ENCODE measurements around the gene TARP.
A peak's percentile ranks its signal among the peaks of the same experiment; 100 is the strongest.

TARP gene

DNA sequence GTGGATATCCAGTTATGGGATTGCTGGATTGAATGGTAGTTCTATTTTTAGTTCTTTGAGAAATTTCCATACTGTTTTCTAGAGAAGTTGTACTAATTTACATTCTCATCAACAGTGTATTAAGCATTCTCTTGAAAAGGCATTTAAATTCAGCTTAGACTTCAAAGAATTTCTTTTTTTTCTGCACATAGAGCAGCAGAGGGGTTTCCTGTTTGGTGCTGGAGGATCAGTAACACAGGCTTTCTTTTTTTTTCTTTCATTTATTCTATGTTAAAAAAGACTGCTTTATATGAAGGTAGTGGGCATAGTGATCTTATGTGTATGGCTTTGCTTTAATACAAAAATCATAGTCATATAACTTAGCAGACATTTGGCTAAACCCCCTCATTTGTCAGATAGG, 47.6 kb upstream of the TARP start:
- Histone ChIP-seq H3K9me3 (no peaks in the 10 kb centered on the region), H3K36me3 (no peaks in the 10 kb centered on the region), H3K4me1 (no peaks in the 10 kb centered on the region), H3K27me3 (no peaks in the 10 kb centered on the region), H3K4me3 (replicated peaks in 1 of 3) (no peak overlapping the region), H3K27ac (no peak overlapping the region)
- DNase-seq: no peak
- TF ChIP-seq POLR2A (IDR thresholded peaks at IDR 0.05) (no peak), CTCF (IDR thresholded peaks at IDR 0.05) (no peak)
- intact Hi-C loops (cut with DNase I): no loop called here

- 49 to 51% methylated on average over 2 of the region's 2 CpGs for WGBS, 2 donors
- Histone ChIP-seq H3K9me3 (no peaks in the 10 kb centered on the region), H3K27ac (no peak overlapping the region), H3K36me3 (no peaks in the 10 kb centered on the region), H3K27me3 (no peaks in the 10 kb centered on the region), H3K4me3 (replicated peaks in 1 of 3) (no peak overlapping the region), H3K4me1 (no peaks in the 10 kb centered on the region)
- TF ChIP-seq POLR2A (IDR thresholded peaks at IDR 0.05) (no peak), CTCF (IDR thresholded peaks at IDR 0.05) (no peak)
- DNase-seq: no peak
- intact Hi-C loops (cut with DNase I): loop anchor here (10.0 kb wide), 1 partner anchor 105 kb away; no protein-coding TSS in a partner anchor
Measured at GRCh38 chr7:38319873-38320272, 46.4 kb upstream of the TARP start.

GRCh38 chr7:38318803-38319416, 45.5 kb upstream of the TARP start:
- TF ChIP-seq CTCF (IDR thresholded peaks at IDR 0.05): peak in 5 of 6 experiments; percentile 25 to 89 (median 65)
- TF ChIP-seq POLR2A (IDR thresholded peaks at IDR 0.05): no peak
- peak; percentile 47 to 54 for DNase-seq
- no peaks in the 10 kb centered on the region for H3K4me1 ChIP-seq
- H3K36me3 ChIP-seq: no peaks in the 10 kb centered on the region
- H3K4me3 ChIP-seq (replicated peaks in 1 of 3): no peak overlapping the region
- H3K9me3 ChIP-seq: no peaks in the 10 kb centered on the region
- WGBS, 2 donors: 9 to 10% methylated on average over 4 of the region's 4 CpGs
- intact Hi-C loops (cut with DNase I): loop anchor here (10.0 kb wide), 1 partner anchor 104 kb away; no protein-coding TSS in a partner anchor
- no peak overlapping the region for H3K27ac ChIP-seq
- H3K27me3 ChIP-seq: no peaks in the 10 kb centered on the region

GRCh38 chr7:38318241-38318640, 44.8 kb upstream of the TARP start:
- H3K9me3 ChIP-seq: no peaks in the 10 kb centered on the region
- no peak overlapping the region for H3K4me3 ChIP-seq (replicated peaks in 1 of 3)
- H3K4me1 ChIP-seq: no peaks in the 10 kb centered on the region
- TF ChIP-seq POLR2A (IDR thresholded peaks at IDR 0.05) (no peak), CTCF (IDR thresholded peaks at IDR 0.05) (no peak)
- H3K27me3 ChIP-seq: no peaks in the 10 kb centered on the region
- DNase-seq: no peak
- intact Hi-C loops (cut with DNase I): loop anchor here (10.0 kb wide), 1 partner anchor 103 kb away; no protein-coding TSS in a partner anchor
- 80 to 87% methylated on average over 9 of the region's 9 CpGs for WGBS, 2 donors
- no peaks in the 10 kb centered on the region for H3K36me3 ChIP-seq
- no peak overlapping the region for H3K27ac ChIP-seq

DNA sequence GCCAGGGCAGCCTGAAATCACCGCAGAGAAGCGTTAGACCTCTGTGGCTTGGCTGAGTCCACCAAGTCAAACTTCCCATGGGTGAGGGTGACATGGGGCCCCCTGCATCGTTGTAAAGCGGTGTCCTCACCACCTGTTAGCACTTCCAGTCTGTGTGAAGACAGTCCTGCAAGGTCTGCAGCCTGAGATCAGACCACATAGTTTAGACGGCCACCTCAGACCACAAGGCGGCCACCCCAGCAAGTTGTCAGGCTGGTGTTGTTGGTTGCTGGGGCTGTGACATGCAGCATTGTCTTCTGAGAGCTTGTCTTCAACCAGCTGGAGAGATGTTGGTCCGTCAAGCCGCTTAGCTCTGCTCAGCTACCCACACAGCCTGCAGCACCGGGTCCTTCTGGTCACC, 44.1 kb upstream of the TARP start:
- WGBS, 2 donors: 87 to 94% methylated on average over 7 to 9 of the region's 9 CpGs

More for the DNA sequence above, 44.1 kb upstream of the TARP start:
- Histone ChIP-seq H3K27ac (no peak overlapping the region), H3K36me3 (no peaks in the 10 kb centered on the region), H3K4me3 (replicated peaks in 1 of 3) (no peak overlapping the region), H3K9me3 (no peaks in the 10 kb centered on the region), H3K27me3 (no peaks in the 10 kb centered on the region), H3K4me1 (no peaks in the 10 kb centered on the region)
- intact Hi-C loops (cut with DNase I): loop anchor here (10.0 kb wide), 1 partner anchor 103 kb away; no protein-coding TSS in a partner anchor
- no peak for DNase-seq
- no peak for TF ChIP-seq CTCF (IDR thresholded peaks at IDR 0.05)
- no peak for TF ChIP-seq POLR2A (IDR thresholded peaks at IDR 0.05)
